GM18868 (cell line): ENCODE data around the gene NAPG.
A peak's percentile ranks its signal among the peaks of the same experiment; 100 is the strongest.
"Not testable (repeated sequence)": the region's sequence is repeated elsewhere in the genome, so short reads cannot be mapped to it uniquely, and the experiment has no call there.

Source experiments
- ATAC-seq: cut with Tn5 transposase; IDR thresholded peaks from one replicate; pipeline ENCODE4 v1.9.1; 2021; ENCODE audit warnings: mild to moderate bottlenecking, moderate library complexity; ENCODE audit not compliant: unreplicated experiment

Gene NAPG

GRCh38 chr18:10511236-10511635, 14.6 kb upstream of the NAPG start:
- no peak for ATAC-seq

GRCh38 chr18:10514082-10514481, 11.7 kb upstream of the NAPG start:
- ATAC-seq: no peak

GRCh38 chr18:10514601-10515000, 11.2 kb upstream of the NAPG start:
- no peak for ATAC-seq

- ATAC-seq: no peak
Observed at GRCh38 chr18:10515456-10515855, 10.4 kb upstream of the NAPG start.

- no peak for ATAC-seq
Observed at GRCh38 chr18:10516078-10516477, 9.7 kb upstream of the NAPG start.

- ATAC-seq: no peak
Observed at GRCh38 chr18:10518595-10519255, 7.1 kb upstream of the NAPG start.

GRCh38 chr18:10519366-10519765, 6.5 kb upstream of the NAPG start:
- no peak for ATAC-seq

- peak; percentile 88 for ATAC-seq
Observed at GRCh38 chr18:10519999-10520935, 5.6 kb upstream of the NAPG start.

GRCh38 chr18:10521566-10521965, 4.3 kb upstream of the NAPG start:
- no peak for ATAC-seq

- no peak for ATAC-seq
Observed at GRCh38 chr18:10522574-10522973, 3.3 kb upstream of the NAPG start.

GRCh38 chr18:10523544-10523943, 2.3 kb upstream of the NAPG start:
- ATAC-seq: no peak

- no peak for ATAC-seq
Observed at GRCh38 chr18:10524507-10525370, 1.1 kb upstream of the NAPG start.

- ATAC-seq: no peak
Observed at GRCh38 chr18:10525371-10525691, 496 bp upstream of the NAPG start.

GRCh38 chr18:10526561-10526949, 728 bp downstream of the NAPG start:
- no peak for ATAC-seq

GRCh38 chr18:10528439-10528838, 2.6 kb downstream of the NAPG start:
- no peak for ATAC-seq

GRCh38 chr18:10530002-10530401, 4.2 kb downstream of the NAPG start:
- ATAC-seq: no peak

GRCh38 chr18:10530852-10531251, 5.0 kb downstream of the NAPG start:
- no peak for ATAC-seq

- no peak for ATAC-seq
Observed at GRCh38 chr18:10533111-10533510, 7.3 kb downstream of the NAPG start.

GRCh38 chr18:10536280-10536679, 10.5 kb downstream of the NAPG start:
- ATAC-seq: no peak

- no peak for ATAC-seq
Observed at GRCh38 chr18:10537765-10538164, 11.9 kb downstream of the NAPG start.

- ATAC-seq: not testable (repeated sequence)
Observed at GRCh38 chr18:10539124-10539523, 13.3 kb downstream of the NAPG start.
